ENCODE results near the gene OR2T11.
"Not testable (repeated sequence)": the region's sequence is repeated elsewhere in the genome, so short reads cannot be mapped to it uniquely, and the experiment has no call there.

OR2T11 gene

GRCh38 chr1:248634991-248635390, at the start of gene OR2T11:
Gene OR2T11 (minus strand): TSS chr1:248635091. CDS start chr1:248627128, 7,963 bp downstream.
- DNase-seq (ENCODE audit: low read depth): not testable (repeated sequence)

- no peak for DNase-seq (ENCODE audit: low read depth)
These were observed 46.8 kb upstream of the OR2T11 start for GRCh38 chr1:248681651-248682050.

- no peak for DNase-seq (ENCODE audit: low read depth)
These were observed 35.1 kb upstream of the OR2T11 start for GRCh38 chr1:248670003-248670402.

- DNase-seq (ENCODE audit: low read depth): not testable (repeated sequence)
These were observed 28.8 kb upstream of the OR2T11 start for GRCh38 chr1:248663453-248664328.

- not testable (repeated sequence) for DNase-seq (ENCODE audit: low read depth)
These were observed 21.9 kb upstream of the OR2T11 start for GRCh38 chr1:248656797-248657196.

GRCh38 chr1:248655354-248655753, 20.5 kb upstream of the OR2T11 start, which contains the start of gene OR2T27:
Gene OR2T27 (minus strand): TSS chr1:248655528. CDS start chr1:248650884, 4,644 bp downstream.
- not testable (repeated sequence) for DNase-seq (ENCODE audit: low read depth)

- DNase-seq (ENCODE audit: low read depth): not testable (repeated sequence)
These were observed 14.1 kb upstream of the OR2T11 start for GRCh38 chr1:248648770-248649536.

GRCh38 chr1:248645178-248645577, 10.3 kb upstream of the OR2T11 start, which contains the start of gene OR2T35:
Gene OR2T35 (minus strand): TSS chr1:248645278. CDS start chr1:248639258, 6,020 bp downstream.
- DNase-seq (ENCODE audit: low read depth): not testable (repeated sequence)

GRCh38 chr1:248642971-248643651, 8.2 kb upstream of the OR2T11 start:
- not testable (repeated sequence) for DNase-seq (ENCODE audit: low read depth)

- DNase-seq (ENCODE audit: low read depth): not testable (repeated sequence)
These were observed 6.7 kb upstream of the OR2T11 start for GRCh38 chr1:248641583-248641982.

- DNase-seq (ENCODE audit: low read depth): not testable (repeated sequence)
These were observed 6.0 kb upstream of the OR2T11 start for GRCh38 chr1:248640906-248641305.

GRCh38 chr1:248639652-248640051, 4.8 kb upstream of the OR2T11 start:
- not testable (repeated sequence) for DNase-seq (ENCODE audit: low read depth)

GRCh38 chr1:248636612-248637011, 1.7 kb upstream of the OR2T11 start:
- DNase-seq (ENCODE audit: low read depth): not testable (repeated sequence)

- DNase-seq (ENCODE audit: low read depth): no peak
These were observed 3.4 kb downstream of the OR2T11 start for GRCh38 chr1:248631354-248632008.

GRCh38 chr1:248630551-248630950, 4.3 kb downstream of the OR2T11 start:
- DNase-seq (ENCODE audit: low read depth): no peak

GRCh38 chr1:248627971-248628844, 6.7 kb downstream of the OR2T11 start:
- DNase-seq (ENCODE audit: low read depth): no peak

GRCh38 chr1:248625971-248626370, 8.9 kb downstream of the OR2T11 start:
- no peak for DNase-seq (ENCODE audit: low read depth)

- no peak for DNase-seq (ENCODE audit: low read depth)
These were observed 9.7 kb downstream of the OR2T11 start for GRCh38 chr1:248625166-248625565.

- no peak for DNase-seq (ENCODE audit: low read depth)
These were observed 12.3 kb downstream of the OR2T11 start for GRCh38 chr1:248622570-248623001.

- no peak for DNase-seq (ENCODE audit: low read depth)
These were observed 13.1 kb downstream of the OR2T11 start for GRCh38 chr1:248621770-248622169.
